Stimulated activated CD8-positive, alpha-beta memory T cell treated with anti-CD3 and anti-CD28 coated beads, Interleukin-4, amount 100 ng/mL, for 1 hour (primary cell): Measurements from ENCODE around the gene METTL23.
"Not testable (repeated sequence)": the region's sequence is repeated elsewhere in the genome, so short reads cannot be mapped to it uniquely, and the experiment has no call there.

Experiments used
- DNase-seq, 2 donors: peaks; one replicate each; pipeline ENCODE4 v3.0.0-alpha.2; 2020; ENCODE audit warnings: low read depth in 2 of 2, low spot score in 1 of 2

The METTL23 gene

GRCh38 chr17:76713765-76714164 is 12.9 kb upstream of the METTL23 start:
- no peak for DNase-seq

GRCh38 chr17:76714336-76714735 is 12.3 kb upstream of the METTL23 start:
- DNase-seq: no peak

GRCh38 chr17:76714822-76715495 is 11.7 kb upstream of the METTL23 start:
- peak; percentile 66 to 79 for DNase-seq

GRCh38 chr17:76715496-76715830 is 11.2 kb upstream of the METTL23 start:
- no peak for DNase-seq

GRCh38 chr17:76716146-76716838 is 10.3 kb upstream of the METTL23 start:
- peak in 1 of 2 donors; percentile 52 for DNase-seq

GRCh38 chr17:76716839-76717215 is 9.8 kb upstream of the METTL23 start:
- no peak for DNase-seq

- DNase-seq: no peak
These were observed 8.1 kb upstream of the METTL23 start for GRCh38 chr17:76718516-76718915.

- no peak for DNase-seq
These were observed 6.4 kb upstream of the METTL23 start for GRCh38 chr17:76720211-76720610.

GRCh38 chr17:76720941-76721340 is 5.7 kb upstream of the METTL23 start:
- DNase-seq: no peak

- no peak for DNase-seq
These were observed 5.2 kb upstream of the METTL23 start for GRCh38 chr17:76721463-76721862.

- DNase-seq: no peak
These were observed 4.4 kb upstream of the METTL23 start for GRCh38 chr17:76722279-76722678.

- not testable (repeated sequence) for DNase-seq
These were observed 3.7 kb upstream of the METTL23 start for GRCh38 chr17:76722977-76723376.

- no peak for DNase-seq
These were observed 2.8 kb upstream of the METTL23 start for GRCh38 chr17:76723812-76724211.

GRCh38 chr17:76725580-76726230 is 934 bp upstream of the METTL23 start:
- peak in 1 of 2 donors; percentile 49 for DNase-seq

- DNase-seq: peak; percentile 83 to 88
These were observed 336 bp upstream of the METTL23 start, which contains the start of gene JMJD6 for GRCh38 chr17:76726231-76726775. Gene JMJD6, minus strand, starts transcription at chr17:76726606. Its CDS starts 131 bp downstream, at chr17:76726475.

GRCh38 chr17:76727745-76728456 is 1.3 kb downstream of the METTL23 start:
- DNase-seq: no peak

GRCh38 chr17:76731800-76732733 is 5.4 kb downstream of the METTL23 start:
- DNase-seq: not testable (repeated sequence)

- DNase-seq: no peak
These were observed 6.3 kb downstream of the METTL23 start for GRCh38 chr17:76732734-76733617.

GRCh38 chr17:76733618-76733957 is 6.9 kb downstream of the METTL23 start:
- DNase-seq: no peak
